ENCODE data around the gene C1orf174.

GRCh38 chr1:3929126-3929525 lies 29.1 kb upstream of the C1orf174 start:
- TF ChIP-seq EGR1 (IDR thresholded peaks at IDR 0.05): no peak
- TF ChIP-seq TCF12 (IDR thresholded peaks at IDR 0.05; ENCODE audit: low read depth): no peak
- no peak for TF ChIP-seq RAD21 (IDR thresholded peaks at IDR 0.05; ENCODE audit: low read depth)
- no peak for TF ChIP-seq YY1 (IDR thresholded peaks at IDR 0.05; ENCODE audit: low read depth)
- no peak for TF ChIP-seq EP300 (IDR thresholded peaks at IDR 0.05; ENCODE audit: borderline replicate concordance)
- TF ChIP-seq REST (IDR thresholded peaks at IDR 0.05; ENCODE audit: low read depth): no peak
- TF ChIP-seq ZBTB7A (IDR thresholded peaks at IDR 0.05; ENCODE audit: low read depth): no peak
- TF ChIP-seq USF1 (IDR thresholded peaks at IDR 0.05): no peak
- TF ChIP-seq CREB1 (IDR thresholded peaks at IDR 0.05; ENCODE audit: low read depth): no peak
- TF ChIP-seq CEBPB (IDR thresholded peaks at IDR 0.05): no peak
- no peak for TF ChIP-seq FOXM1 (IDR thresholded peaks at IDR 0.05; ENCODE audit: borderline replicate concordance, low read depth)
- no peak for TF ChIP-seq TEAD4 (IDR thresholded peaks at IDR 0.05)
- TF ChIP-seq NFIC (IDR thresholded peaks at IDR 0.05): no peak
